Measurements from ENCODE around the gene NECTIN4. TPM values are rescaled to one million over a fixed set of nuclear protein-coding genes. Genes with fewer than 3 reads are reported as not detected.

Gene NECTIN4
- total RNA-seq, 1 donor from 2014 or later: 29.9 TPM

- Mint-ChIP-seq H3K27ac (no peak overlapping the region), H3K36me3 (peaks cover 6% of the 10 kb centered on the region), H3K4me3 (no peak overlapping the region), H3K27me3 (ENCODE audit: low read depth) (no peaks in the 10 kb centered on the region), H3K9me3 (no peaks in the 10 kb centered on the region), H3K4me1 (peaks cover 24% of the 10 kb centered on the region)
- DNase-seq (ENCODE audit: low spot score in 2 of 2, unreplicated experiment in 2 of 2): no peak
- TF ChIP-seq CTCF (IDR thresholded peaks at IDR 0.05; ENCODE audit: unreplicated experiment): no peak
Observed at GRCh38 chr1:161100556-161100955, 11.2 kb upstream of the NECTIN4 start.

- H3K4me1 Mint-ChIP-seq: peaks cover 28% of the 10 kb centered on the region
- no peak for TF ChIP-seq CTCF (IDR thresholded peaks at IDR 0.05; ENCODE audit: unreplicated experiment)
- no peaks in the 10 kb centered on the region for H3K27me3 Mint-ChIP-seq (ENCODE audit: low read depth)
- H3K4me3 Mint-ChIP-seq: peak overlapping the region; percentile 80
- DNase-seq (ENCODE audit: low spot score in 2 of 2, unreplicated experiment in 2 of 2): no peak
- H3K36me3 Mint-ChIP-seq: peaks cover 6% of the 10 kb centered on the region
- no peak overlapping the region for H3K27ac Mint-ChIP-seq
- H3K9me3 Mint-ChIP-seq: no peaks in the 10 kb centered on the region
Observed at GRCh38 chr1:161099090-161099802, 9.9 kb upstream of the NECTIN4 start.

GRCh38 chr1:161098210-161099068 lies 9.1 kb upstream of the NECTIN4 start, which contains the start of gene KLHDC9:
Gene KLHDC9 (plus strand): TSS chr1:161098361. CDS start chr1:161098536, 175 bp downstream.
- Mint-ChIP-seq H3K9me3 (no peaks in the 10 kb centered on the region), H3K27me3 (ENCODE audit: low read depth) (no peaks in the 10 kb centered on the region), H3K36me3 (peaks cover 6% of the 10 kb centered on the region), H3K4me1 (peaks cover 28% of the 10 kb centered on the region), H3K4me3 (peak within 1 kb of the TSS; percentile 80), H3K27ac (peak within 1 kb of the TSS; percentile 64)
- no peak for TF ChIP-seq CTCF (IDR thresholded peaks at IDR 0.05; ENCODE audit: unreplicated experiment)
- peak; percentile 53 to 75 for DNase-seq (ENCODE audit: low spot score in 2 of 2, unreplicated experiment in 2 of 2)

GRCh38 chr1:161096530-161096929 lies 7.2 kb upstream of the NECTIN4 start:
- H3K36me3 Mint-ChIP-seq: peaks cover 2% of the 10 kb centered on the region
- H3K27me3 Mint-ChIP-seq (ENCODE audit: low read depth): no peaks in the 10 kb centered on the region
- H3K9me3 Mint-ChIP-seq: no peaks in the 10 kb centered on the region
- H3K27ac Mint-ChIP-seq: peak overlapping the region; percentile 64
- peak in 1 of 2 experiments; percentile 10 for DNase-seq (ENCODE audit: low spot score in 2 of 2, unreplicated experiment in 2 of 2)
- no peak overlapping the region for H3K4me3 Mint-ChIP-seq
- H3K4me1 Mint-ChIP-seq: peaks cover 46% of the 10 kb centered on the region
- no peak for TF ChIP-seq CTCF (IDR thresholded peaks at IDR 0.05; ENCODE audit: unreplicated experiment)

- no peak for DNase-seq (ENCODE audit: low spot score in 2 of 2, unreplicated experiment in 2 of 2)
- H3K36me3 Mint-ChIP-seq: no peaks in the 10 kb centered on the region
Observed at GRCh38 chr1:161096015-161096414, 6.7 kb upstream of the NECTIN4 start.

More at GRCh38 chr1:161096015-161096414, 6.7 kb upstream of the NECTIN4 start:
- no peak for TF ChIP-seq CTCF (IDR thresholded peaks at IDR 0.05; ENCODE audit: unreplicated experiment)
- Mint-ChIP-seq H3K4me3 (no peak overlapping the region), H3K4me1 (peaks cover 49% of the 10 kb centered on the region), H3K27ac (peak overlapping the region; percentile 64), H3K27me3 (ENCODE audit: low read depth) (no peaks in the 10 kb centered on the region), H3K9me3 (no peaks in the 10 kb centered on the region)

Measured in mesothelial cell of epicardium (in vitro differentiated cells).